ENCODE results near the gene SPPL2B.

SPPL2B gene

GRCh38 chr19:2302319-2303210 is 25.9 kb upstream of the SPPL2B start:
- no peak for DNase-seq

GRCh38 chr19:2303211-2303798 is 25.2 kb upstream of the SPPL2B start:
- DNase-seq = no peak

- DNase-seq = no peak
Observed at GRCh38 chr19:2305452-2306280, 22.8 kb upstream of the SPPL2B start.

GRCh38 chr19:2306281-2306806 is 22.1 kb upstream of the SPPL2B start:
- DNase-seq = no peak

- DNase-seq = no peak
Observed at GRCh38 chr19:2306971-2307370, 21.5 kb upstream of the SPPL2B start.

GRCh38 chr19:2307518-2308012 is 20.9 kb upstream of the SPPL2B start:
- no peak for DNase-seq

GRCh38 chr19:2308114-2308556 is 20.3 kb upstream of the SPPL2B start, which contains the start of gene LINGO3:
Gene LINGO3 (minus strand): TSS chr19:2308154. CDS start chr19:2291776, 16,378 bp downstream.
- DNase-seq = no peak

- no peak for DNase-seq
Observed at GRCh38 chr19:2309734-2310362, 18.6 kb upstream of the SPPL2B start.

- DNase-seq = no peak
Observed at GRCh38 chr19:2311093-2311492, 17.4 kb upstream of the SPPL2B start.

GRCh38 chr19:2312820-2313501 is 15.5 kb upstream of the SPPL2B start:
- DNase-seq = no peak

GRCh38 chr19:2315121-2315817 is 13.2 kb upstream of the SPPL2B start:
- no peak for DNase-seq

- no peak for DNase-seq
Observed at GRCh38 chr19:2315818-2316353, 12.6 kb upstream of the SPPL2B start.

GRCh38 chr19:2317300-2317699 is 11.2 kb upstream of the SPPL2B start:
- DNase-seq = no peak

- DNase-seq = no peak
Observed at GRCh38 chr19:2317756-2318155, 10.7 kb upstream of the SPPL2B start.

GRCh38 chr19:2318923-2319322 is 9.6 kb upstream of the SPPL2B start:
- no peak for DNase-seq

GRCh38 chr19:2319551-2319950 is 8.9 kb upstream of the SPPL2B start:
- no peak for DNase-seq

- DNase-seq = no peak
Observed at GRCh38 chr19:2320049-2320448, 8.4 kb upstream of the SPPL2B start.

- no peak for DNase-seq
Observed at GRCh38 chr19:2320939-2321338, 7.5 kb upstream of the SPPL2B start.

- no peak for DNase-seq
Observed at GRCh38 chr19:2321565-2322283, 6.8 kb upstream of the SPPL2B start.

GRCh38 chr19:2323707-2324106 is 4.8 kb upstream of the SPPL2B start:
- DNase-seq = no peak
